ENCODE measurements around the gene RRAGC. TPM values are rescaled to one million over a fixed set of nuclear protein-coding genes. Genes with fewer than 3 reads are reported as not detected.

Gene RRAGC
- total and polyA plus RNA-seq, 9 of the 15 experiments (the other 6 are each of a cell fraction or from before 2014, with no cell fraction given), result 3.9 to 16.9 (median 10.9) TPM

DNA sequence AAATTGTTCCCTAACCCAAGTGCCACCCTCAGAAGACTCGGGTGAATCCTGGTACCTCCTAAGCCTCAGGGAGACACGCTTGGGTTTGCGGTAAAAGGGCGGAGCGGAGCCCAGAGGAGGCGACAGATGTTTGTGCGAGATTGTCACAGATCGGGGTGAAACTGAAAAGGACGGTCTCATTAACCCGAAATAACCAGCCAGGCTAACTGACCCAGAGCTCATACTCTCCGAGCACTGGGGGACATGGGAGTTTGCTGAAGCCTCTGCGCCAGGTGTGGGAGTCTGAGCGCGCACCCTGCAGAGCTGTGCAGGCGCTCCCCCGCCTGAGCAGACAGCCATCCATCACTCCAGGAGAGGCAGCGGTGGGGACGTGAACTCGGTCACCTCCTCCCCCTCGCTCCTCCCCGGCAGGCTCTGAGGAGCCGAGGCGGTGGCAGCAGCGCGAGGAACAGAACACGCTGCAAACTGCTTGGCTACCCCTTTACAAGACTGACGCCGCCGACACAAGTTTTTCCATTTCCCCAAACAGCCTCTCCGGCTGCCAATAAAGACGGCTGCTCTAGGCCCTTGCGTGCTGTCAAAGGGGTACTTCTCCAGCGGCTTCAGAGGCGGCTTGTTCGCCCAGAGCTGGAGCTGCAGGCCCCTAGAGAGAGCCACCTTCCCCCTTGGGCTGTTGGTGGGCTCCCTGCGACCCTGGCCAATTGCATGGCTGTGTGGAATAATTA lies 43.5 kb downstream of the RRAGC start (continued):
- TF ChIP-seq KAT8 (IDR thresholded peaks at IDR 0.05; ENCODE audit: low read depth) (no peak), GTF2E2 (tag; IDR thresholded peaks at IDR 0.05) (no peak), SMAD3 (CRISPR knock-in tag; conservative IDR thresholded peaks at IDR 0.05) (peak; percentile 80), SMARCA4 (IDR thresholded peaks at IDR 0.05) (peak; percentile 98), ESRRA (IDR thresholded peaks at IDR 0.05; ENCODE audit: borderline replicate concordance, low read depth) (peak; percentile 95; the same call in 1 of the 2 replicates), PPARD (CRISPR knock-in tag; IDR thresholded peaks at IDR 0.05) (no peak), C11orf30 (IDR thresholded peaks at IDR 0.05; ENCODE audit: low read depth) (no peak), ADNP (tag; IDR thresholded peaks at IDR 0.05) (no peak), STAG1 (CRISPR knock-in tag; IDR thresholded peaks at IDR 0.05; ENCODE audit: borderline replicate concordance) (no peak), SMAD4 (CRISPR knock-in tag; conservative IDR thresholded peaks at IDR 0.05) (peak; percentile 98), MYBL2 (IDR thresholded peaks at IDR 0.05; ENCODE audit: low read depth) (no peak), MYBL2 (CRISPR knock-in tag; IDR thresholded peaks at IDR 0.05; ENCODE audit: borderline replicate concordance) (no peak), RCOR1 (IDR thresholded peaks at IDR 0.05; ENCODE audit: borderline replicate concordance in 1 of 2, low read depth in 2 of 2, low read length in 2 of 2) (peak; percentile 90 to 98; a peak in 3 of 4 replicates), HMGN3 (IDR thresholded peaks at IDR 0.05; ENCODE audit: borderline replicate concordance, extremely low read depth, insufficient read length, low read depth, low read length) (peak; percentile 100), KLF13 (tag; IDR thresholded peaks at IDR 0.05; ENCODE audit: borderline replicate concordance, low read depth) (0 out of 2 replicates have a peak, but pooled peaks have one; percentile 12), FOSL1 (tag; conservative IDR thresholded peaks at IDR 0.05) (peak; percentile 63; the same call in 1 of the 2 replicates)
- TF ChIP-seq, protein P1, sequence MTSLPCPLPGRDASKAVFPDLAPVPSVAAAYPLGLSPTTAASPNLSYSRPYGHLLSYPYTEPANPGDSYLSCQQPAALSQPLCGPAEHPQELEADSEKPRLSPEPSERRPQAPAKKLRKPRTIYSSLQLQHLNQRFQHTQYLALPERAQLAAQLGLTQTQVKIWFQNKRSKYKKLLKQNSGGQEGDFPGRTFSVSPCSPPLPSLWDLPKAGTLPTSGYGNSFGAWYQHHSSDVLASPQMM (CRISPR knock-in tag; IDR thresholded peaks at IDR 0.05), result no peak
- TF ChIP-seq, protein P2, sequence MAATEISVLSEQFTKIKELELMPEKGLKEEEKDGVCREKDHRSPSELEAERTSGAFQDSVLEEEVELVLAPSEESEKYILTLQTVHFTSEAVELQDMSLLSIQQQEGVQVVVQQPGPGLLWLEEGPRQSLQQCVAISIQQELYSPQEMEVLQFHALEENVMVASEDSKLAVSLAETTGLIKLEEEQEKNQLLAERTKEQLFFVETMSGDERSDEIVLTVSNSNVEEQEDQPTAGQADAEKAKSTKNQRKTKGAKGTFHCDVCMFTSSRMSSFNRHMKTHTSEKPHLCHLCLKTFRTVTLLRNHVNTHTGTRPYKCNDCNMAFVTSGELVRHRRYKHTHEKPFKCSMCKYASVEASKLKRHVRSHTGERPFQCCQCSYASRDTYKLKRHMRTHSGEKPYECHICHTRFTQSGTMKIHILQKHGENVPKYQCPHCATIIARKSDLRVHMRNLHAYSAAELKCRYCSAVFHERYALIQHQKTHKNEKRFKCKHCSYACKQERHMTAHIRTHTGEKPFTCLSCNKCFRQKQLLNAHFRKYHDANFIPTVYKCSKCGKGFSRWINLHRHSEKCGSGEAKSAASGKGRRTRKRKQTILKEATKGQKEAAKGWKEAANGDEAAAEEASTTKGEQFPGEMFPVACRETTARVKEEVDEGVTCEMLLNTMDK (IDR thresholded peaks at IDR 0.05; ENCODE audit: borderline replicate concordance, insufficient read depth, low read depth, low read length, poor library complexity, severe bottlenecking), result no peak
- TF ChIP-seq, protein P3, sequence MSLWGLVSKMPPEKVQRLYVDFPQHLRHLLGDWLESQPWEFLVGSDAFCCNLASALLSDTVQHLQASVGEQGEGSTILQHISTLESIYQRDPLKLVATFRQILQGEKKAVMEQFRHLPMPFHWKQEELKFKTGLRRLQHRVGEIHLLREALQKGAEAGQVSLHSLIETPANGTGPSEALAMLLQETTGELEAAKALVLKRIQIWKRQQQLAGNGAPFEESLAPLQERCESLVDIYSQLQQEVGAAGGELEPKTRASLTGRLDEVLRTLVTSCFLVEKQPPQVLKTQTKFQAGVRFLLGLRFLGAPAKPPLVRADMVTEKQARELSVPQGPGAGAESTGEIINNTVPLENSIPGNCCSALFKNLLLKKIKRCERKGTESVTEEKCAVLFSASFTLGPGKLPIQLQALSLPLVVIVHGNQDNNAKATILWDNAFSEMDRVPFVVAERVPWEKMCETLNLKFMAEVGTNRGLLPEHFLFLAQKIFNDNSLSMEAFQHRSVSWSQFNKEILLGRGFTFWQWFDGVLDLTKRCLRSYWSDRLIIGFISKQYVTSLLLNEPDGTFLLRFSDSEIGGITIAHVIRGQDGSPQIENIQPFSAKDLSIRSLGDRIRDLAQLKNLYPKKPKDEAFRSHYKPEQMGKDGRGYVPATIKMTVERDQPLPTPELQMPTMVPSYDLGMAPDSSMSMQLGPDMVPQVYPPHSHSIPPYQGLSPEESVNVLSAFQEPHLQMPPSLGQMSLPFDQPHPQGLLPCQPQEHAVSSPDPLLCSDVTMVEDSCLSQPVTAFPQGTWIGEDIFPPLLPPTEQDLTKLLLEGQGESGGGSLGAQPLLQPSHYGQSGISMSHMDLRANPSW (CRISPR knock-in tag; IDR thresholded peaks at IDR 0.05), result no peak; the same call in 1 of the 2 replicates
- TF ChIP-seq, protein P4, sequence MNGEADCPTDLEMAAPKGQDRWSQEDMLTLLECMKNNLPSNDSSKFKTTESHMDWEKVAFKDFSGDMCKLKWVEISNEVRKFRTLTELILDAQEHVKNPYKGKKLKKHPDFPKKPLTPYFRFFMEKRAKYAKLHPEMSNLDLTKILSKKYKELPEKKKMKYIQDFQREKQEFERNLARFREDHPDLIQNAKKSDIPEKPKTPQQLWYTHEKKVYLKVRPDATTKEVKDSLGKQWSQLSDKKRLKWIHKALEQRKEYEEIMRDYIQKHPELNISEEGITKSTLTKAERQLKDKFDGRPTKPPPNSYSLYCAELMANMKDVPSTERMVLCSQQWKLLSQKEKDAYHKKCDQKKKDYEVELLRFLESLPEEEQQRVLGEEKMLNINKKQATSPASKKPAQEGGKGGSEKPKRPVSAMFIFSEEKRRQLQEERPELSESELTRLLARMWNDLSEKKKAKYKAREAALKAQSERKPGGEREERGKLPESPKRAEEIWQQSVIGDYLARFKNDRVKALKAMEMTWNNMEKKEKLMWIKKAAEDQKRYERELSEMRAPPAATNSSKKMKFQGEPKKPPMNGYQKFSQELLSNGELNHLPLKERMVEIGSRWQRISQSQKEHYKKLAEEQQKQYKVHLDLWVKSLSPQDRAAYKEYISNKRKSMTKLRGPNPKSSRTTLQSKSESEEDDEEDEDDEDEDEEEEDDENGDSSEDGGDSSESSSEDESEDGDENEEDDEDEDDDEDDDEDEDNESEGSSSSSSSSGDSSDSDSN (IDR thresholded peaks at IDR 0.05; ENCODE audit: borderline replicate concordance in 1 of 2, low read depth in 2 of 2, low read length in 2 of 2), result peak; percentile 66 to 89; a peak in 3 of 4 replicates
